GM12892 (cell line): ENCODE results near the gene WDR89.

Experiments
- POLR2A ChIP-seq: IDR thresholded peaks from 2 replicates; pipeline ENCODE4 v1.6.1; 2011; ENCODE audit warnings: low read depth, low read length, control low read depth
- TAF1 ChIP-seq: IDR thresholded peaks from 2 replicates; pipeline ENCODE4 v1.6.1; 2011; ENCODE audit warnings: low read depth, mild to moderate bottlenecking, control low read depth, low read length, borderline replicate concordance

- TF ChIP-seq TAF1 (no peak), POLR2A (no peak)
These were observed 79.3 kb downstream of the WDR89 start for GRCh38 chr14:63562405-63562804.
